ENCODE data around the gene AURKAIP1. TPM values are rescaled to one million over a fixed set of nuclear protein-coding genes. Genes with fewer than 3 reads are reported as not detected.

The AURKAIP1 gene
- total RNA-seq (100 to 1,000 TPM in 8 of 9 donors, 10 to 100 TPM in 1; 89.6 to 260 (median 155) TPM), polyA plus RNA-seq (100 to 1,000 TPM in 2 of 3 donors, 10 to 100 TPM in 1; 44.2 to 317 (median 226) TPM)
- long read RNA-seq, donor 1, transcript AURKAIP1-203 (3 exons, 1,072 nt) = minor isoform, 10 of 169 reads
- long read RNA-seq, donor 1, transcript AURKAIP1-204 (4 exons, 875 nt) = minor isoform, 52 of 169 reads
- long read RNA-seq, donor 1, transcript AURKAIP1-202 (4 exons, 1,047 nt) = major isoform, 57 of 169 reads
- long read RNA-seq, donor 1, transcript AURKAIP1-201 (4 exons, 798 nt) = minor isoform, 14 of 169 reads
- long read RNA-seq, donor 1, partial matches to known transcripts = 36 of 169 reads
- long read RNA-seq, donor 1, other reads (novel, unspliced or antisense) = 0 of 169 reads
- long read RNA-seq, donor 2, transcript AURKAIP1-201 (4 exons, 798 nt) = minor isoform, 5 of 68 reads
- long read RNA-seq, donor 2, transcript AURKAIP1-203 (3 exons, 1,072 nt) = minor isoform, 7 of 68 reads
- long read RNA-seq, donor 2, transcript AURKAIP1-202 (4 exons, 1,047 nt) = major isoform, 29 of 68 reads
- long read RNA-seq, donor 2, transcript AURKAIP1-204 (4 exons, 875 nt) = minor isoform, 21 of 68 reads
- long read RNA-seq, donor 2, partial matches to known transcripts = 6 of 68 reads
- long read RNA-seq, donor 2, other reads (novel, unspliced or antisense) = 0 of 68 reads
- long read RNA-seq, donor 3, transcript AURKAIP1-204 (4 exons, 875 nt) = minor isoform, 32 of 120 reads
- long read RNA-seq, donor 3, transcript AURKAIP1-202 (4 exons, 1,047 nt) = major isoform, 37 of 120 reads
- long read RNA-seq, donor 3, transcript AURKAIP1-203 (3 exons, 1,072 nt) = minor isoform, 12 of 120 reads
- long read RNA-seq, donor 3, transcript AURKAIP1-201 (4 exons, 798 nt) = minor isoform, 8 of 120 reads
- long read RNA-seq, donor 3, partial matches to known transcripts = 31 of 120 reads
- long read RNA-seq, donor 3, other reads (novel, unspliced or antisense) = 0 of 120 reads
- long read RNA-seq, donor 4, transcript AURKAIP1-203 (3 exons, 1,072 nt) = minor isoform, 5 of 166 reads
- long read RNA-seq, donor 4, transcript AURKAIP1-201 (4 exons, 798 nt) = minor isoform, 10 of 166 reads
- long read RNA-seq, donor 4, transcript AURKAIP1-202 (4 exons, 1,047 nt) = major isoform, 146 of 166 reads
- long read RNA-seq, donor 4, partial matches to known transcripts = 2 of 166 reads
- long read RNA-seq, donor 4, other reads (novel, unspliced or antisense) = 2 of 166 reads
- long read RNA-seq, donor 5, transcript AURKAIP1-202 (4 exons, 1,047 nt) = major isoform, 144 of 215 reads
- long read RNA-seq, donor 5, transcript AURKAIP1-204 (4 exons, 875 nt) = minor isoform, 50 of 215 reads
- long read RNA-seq, donor 5, transcript AURKAIP1-201 (4 exons, 798 nt) = minor isoform, 12 of 215 reads
- long read RNA-seq, donor 5, partial matches to known transcripts = 4 of 215 reads
- long read RNA-seq, donor 5, other reads (novel, unspliced or antisense) = 2 of 215 reads
- long read RNA-seq, donor 6, transcript AURKAIP1-202 (4 exons, 1,047 nt) = major isoform, 101 of 119 reads
- long read RNA-seq, donor 6, partial matches to known transcripts = 6 of 119 reads
- long read RNA-seq, donor 6, other reads (novel, unspliced or antisense) = 4 of 119 reads
- long read RNA-seq, donor 7, transcript AURKAIP1-203 (3 exons, 1,072 nt) = minor isoform, 11 of 87 reads
- long read RNA-seq, donor 7, transcript AURKAIP1-202 (4 exons, 1,047 nt) = major isoform, 30 of 87 reads
- long read RNA-seq, donor 7, transcript AURKAIP1-204 (4 exons, 875 nt) = minor isoform, 26 of 87 reads
- long read RNA-seq, donor 7, partial matches to known transcripts = 17 of 87 reads
- long read RNA-seq, donor 7, other reads (novel, unspliced or antisense) = 0 of 87 reads
- long read RNA-seq, donor 8, transcript AURKAIP1-201 (4 exons, 798 nt) = minor isoform, 14 of 138 reads
- long read RNA-seq, donor 8, transcript AURKAIP1-202 (4 exons, 1,047 nt) = major isoform, 56 of 138 reads
- long read RNA-seq, donor 8, transcript AURKAIP1-203 (3 exons, 1,072 nt) = minor isoform, 6 of 138 reads
- long read RNA-seq, donor 8, transcript AURKAIP1-204 (4 exons, 875 nt) = minor isoform, 40 of 138 reads
- long read RNA-seq, donor 8, partial matches to known transcripts = 21 of 138 reads
- long read RNA-seq, donor 8, other reads (novel, unspliced or antisense) = 0 of 138 reads
- long read RNA-seq, donor 9, transcript AURKAIP1-204 (4 exons, 875 nt) = minor isoform, 26 of 95 reads
- long read RNA-seq, donor 9, transcript AURKAIP1-202 (4 exons, 1,047 nt) = major isoform, 46 of 95 reads
- long read RNA-seq, donor 9, transcript AURKAIP1-201 (4 exons, 798 nt) = minor isoform, 6 of 95 reads
- long read RNA-seq, donor 9, transcript AURKAIP1-203 (3 exons, 1,072 nt) = minor isoform, 5 of 95 reads
- long read RNA-seq, donor 9, partial matches to known transcripts = 10 of 95 reads
- long read RNA-seq, donor 9, other reads (novel, unspliced or antisense) = 0 of 95 reads
- long read RNA-seq, donor 10, transcript AURKAIP1-204 (4 exons, 875 nt) = minor isoform, 17 of 72 reads
- long read RNA-seq, donor 10, transcript AURKAIP1-203 (3 exons, 1,072 nt) = minor isoform, 7 of 72 reads
- long read RNA-seq, donor 10, transcript AURKAIP1-202 (4 exons, 1,047 nt) = major isoform, 34 of 72 reads
- long read RNA-seq, donor 10, partial matches to known transcripts = 9 of 72 reads
- long read RNA-seq, donor 10, other reads (novel, unspliced or antisense) = 0 of 72 reads

DNA sequence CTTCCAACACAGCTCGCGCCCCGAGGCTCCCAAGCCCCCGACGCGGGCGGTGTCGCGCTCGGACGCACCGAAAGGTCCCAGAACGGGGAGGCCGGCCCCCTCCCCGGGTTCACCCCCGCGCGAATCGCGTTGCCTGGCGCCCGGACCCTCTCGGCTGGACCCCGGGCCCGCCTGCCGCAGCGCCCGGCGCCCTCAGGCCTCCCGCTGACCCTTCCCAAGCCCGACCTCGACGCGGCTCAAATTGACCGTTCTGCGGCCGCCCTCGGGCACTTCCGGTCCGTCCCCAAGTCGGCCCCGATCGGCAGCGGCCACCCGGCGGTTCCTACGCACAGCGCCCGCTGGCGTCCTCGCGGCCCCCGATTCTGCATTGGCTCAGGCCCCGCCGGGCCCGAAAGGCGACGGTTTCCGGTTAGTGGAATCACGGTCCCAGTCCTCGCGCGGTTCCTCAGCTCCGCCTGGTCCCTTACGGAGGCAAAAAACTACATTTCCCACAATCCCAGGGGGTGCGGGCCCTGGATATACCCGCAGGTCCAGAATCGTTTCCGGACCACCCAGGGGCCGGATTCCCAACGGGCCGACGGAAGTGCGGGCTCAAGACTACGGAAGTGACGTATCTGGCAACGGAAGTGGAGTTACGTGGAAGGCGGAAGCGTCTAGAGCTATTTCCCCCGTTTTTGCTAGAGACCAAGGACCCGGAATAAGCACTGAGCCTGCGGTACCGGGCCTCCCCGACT lies at the start of gene AURKAIP1:
Gene AURKAIP1, minus strand, starts transcription at position 279 of the 734 bp plus-strand sequence. CDS start 451 bp downstream, outside the sequence.
- peaks cover 0 to 10% of the 10 kb centered on the region in 2 donors for H3K36me3 ChIP-seq (replicated peaks in 1 of 2)
- 0 to 1% (median 1%) methylated on average over 46 to 85 of the region's 85 CpGs; no CpG with 5 or more reads in 1 of the 4 donors for WGBS, 4 donors
- intact Hi-C loops (cut with DNase I) = no loop called here

GRCh38 chr1:1424707-1425106 lies 49.7 kb upstream of the AURKAIP1 start:
- H3K27ac ChIP-seq = no peak overlapping the region
- intact Hi-C loops (cut with DNase I) = no loop called here
- WGBS, 4 donors = 83 to 92% (median 89%) methylated on average over 15 of the region's 15 CpGs

More for the DNA sequence above, at the start of gene AURKAIP1:
- Histone ChIP-seq H3K9me3 (replicated peaks in 1 of 3) (no peaks in the 10 kb centered on the region), H3K4me3 (peak within 1 kb of the TSS; percentile 52 to 83 (median 72)), H3K27me3 (no peaks in the 10 kb centered on the region), H3K27ac (peak within 1 kb of the TSS; percentile 87 to 94 (median 90)), H3K4me1 (replicated peaks in 1 of 2) (peaks cover 7 to 31% of the 10 kb centered on the region in 2 donors)
- TF ChIP-seq POLR2A (IDR thresholded peaks at IDR 0.05) (peak; percentile 55 to 65), CTCF (IDR thresholded peaks at IDR 0.05) (peak in 3 of 6 experiments; percentile 30 to 47 (median 37))
- peak; percentile 98 to 99 (median 99) for DNase-seq

More at GRCh38 chr1:1424707-1425106, 49.7 kb upstream of the AURKAIP1 start:
- H3K27me3 ChIP-seq = no peaks in the 10 kb centered on the region
- H3K36me3 ChIP-seq (replicated peaks in 1 of 2) = no peaks in the 10 kb centered on the region
- no peaks in the 10 kb centered on the region for H3K9me3 ChIP-seq (replicated peaks in 1 of 3)
- peak in 1 of 7 donors; percentile 6 for DNase-seq
- H3K4me1 ChIP-seq (replicated peaks in 1 of 2) = peaks cover 4 to 5% of the 10 kb centered on the region in 2 donors
- H3K4me3 ChIP-seq = no peak overlapping the region
- no peak for TF ChIP-seq CTCF (IDR thresholded peaks at IDR 0.05)
- TF ChIP-seq POLR2A (IDR thresholded peaks at IDR 0.05) = no peak
